Right lobe of liver (tissue), 4 donors: ENCODE results near the gene USP53.

Experiments used
- POLR2A ChIP-seq: fragments of 450-650 bp; IDR thresholded peaks from one replicate; pipeline ENCODE4 v1.6.1; 2017; ENCODE audit warnings: antibody characterized with exemption, mild to moderate bottlenecking
- TF ChIP-seq, protein P1 (sequence below), 4 donors: fragments of 200-600 bp in 3 of 4; fragments of 450-650 bp in 1 of 4; IDR thresholded peaks; one replicate each; pipeline versions ENCODE4 v1.5.1 to v1.8.0; 2016 to 2022; ENCODE audit warnings: antibody characterized with exemption in 4 of 4, mild to moderate bottlenecking in 2 of 4
- donor health status: DM: no; HTN: no; CAD: no.
- donor health status: DM: no; HTN: no; CAD: no.
- donor health status: DM: no; HTN: yes; CAD: no.

DNA sequence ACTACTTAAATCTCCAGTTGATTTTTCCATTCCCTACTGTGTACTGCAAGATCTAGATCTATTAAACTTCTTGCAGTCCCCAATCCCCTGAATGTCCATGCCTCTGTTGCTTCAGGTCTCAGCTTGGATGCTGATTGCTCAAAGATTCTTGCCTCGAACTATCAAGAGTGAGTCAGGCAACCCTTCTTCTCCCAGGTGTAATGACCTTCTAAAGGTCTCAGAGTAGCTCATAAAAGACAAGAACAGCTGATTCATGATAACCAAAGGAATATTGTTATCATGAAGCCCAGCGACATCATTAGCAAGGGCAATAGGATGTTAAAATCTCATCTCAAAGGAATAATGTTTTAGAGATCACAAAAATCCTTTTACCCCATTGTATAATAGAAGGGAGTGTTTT lies 116.2 kb downstream of the USP53 start:
- TF ChIP-seq, protein P1, sequence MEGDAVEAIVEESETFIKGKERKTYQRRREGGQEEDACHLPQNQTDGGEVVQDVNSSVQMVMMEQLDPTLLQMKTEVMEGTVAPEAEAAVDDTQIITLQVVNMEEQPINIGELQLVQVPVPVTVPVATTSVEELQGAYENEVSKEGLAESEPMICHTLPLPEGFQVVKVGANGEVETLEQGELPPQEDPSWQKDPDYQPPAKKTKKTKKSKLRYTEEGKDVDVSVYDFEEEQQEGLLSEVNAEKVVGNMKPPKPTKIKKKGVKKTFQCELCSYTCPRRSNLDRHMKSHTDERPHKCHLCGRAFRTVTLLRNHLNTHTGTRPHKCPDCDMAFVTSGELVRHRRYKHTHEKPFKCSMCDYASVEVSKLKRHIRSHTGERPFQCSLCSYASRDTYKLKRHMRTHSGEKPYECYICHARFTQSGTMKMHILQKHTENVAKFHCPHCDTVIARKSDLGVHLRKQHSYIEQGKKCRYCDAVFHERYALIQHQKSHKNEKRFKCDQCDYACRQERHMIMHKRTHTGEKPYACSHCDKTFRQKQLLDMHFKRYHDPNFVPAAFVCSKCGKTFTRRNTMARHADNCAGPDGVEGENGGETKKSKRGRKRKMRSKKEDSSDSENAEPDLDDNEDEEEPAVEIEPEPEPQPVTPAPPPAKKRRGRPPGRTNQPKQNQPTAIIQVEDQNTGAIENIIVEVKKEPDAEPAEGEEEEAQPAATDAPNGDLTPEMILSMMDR (IDR thresholded peaks at IDR 0.05): no peak
- no peak for TF ChIP-seq POLR2A
